Trophoblast cell (in vitro differentiated cells and primary cell): ENCODE results near the gene TBK1.

Source experiments
- DNase-seq, 2 donors: peaks; one replicate each; pipeline ENCODE4 v3.0.0-alpha.2; 2016
- H2AFZ ChIP-seq: 2 replicates; pipeline ENCODE4 v1.6.1; 2013; ENCODE audit warnings: low read length, moderate library complexity, mild to moderate bottlenecking; ENCODE audit not compliant: insufficient read depth, poor library complexity
- H2AK5ac ChIP-seq: 2 replicates; pipeline ENCODE4 v1.6.1; 2013; ENCODE audit warnings: mild to moderate bottlenecking, low read length
- H2BK120ac ChIP-seq: 2 replicates; pipeline ENCODE4 v1.6.1; 2013; ENCODE audit warnings: low read length, mild to moderate bottlenecking, moderate library complexity; ENCODE audit not compliant: insufficient read depth, poor library complexity
- H2BK12ac ChIP-seq: 2 replicates; pipeline ENCODE4 v1.6.1; 2013; ENCODE audit warnings: mild to moderate bottlenecking, low read length, moderate library complexity
- H2BK5ac ChIP-seq: 2 replicates; pipeline ENCODE4 v1.6.1; 2013; ENCODE audit warnings: low read length, low read depth, moderate library complexity, mild to moderate bottlenecking; ENCODE audit not compliant: poor library complexity
- H3K14ac ChIP-seq: 2 replicates; pipeline ENCODE4 v1.6.1; 2013; ENCODE audit warnings: mild to moderate bottlenecking, low read length
- H3K18ac ChIP-seq: 2 replicates; pipeline ENCODE4 v1.6.1; 2013; ENCODE audit warnings: mild to moderate bottlenecking, low read length
- H3K23ac ChIP-seq: 2 replicates; pipeline ENCODE4 v1.6.1; 2013; ENCODE audit warnings: low read length
- H3K27ac ChIP-seq: 2 replicates; pipeline ENCODE4 v1.5.1; 2013; ENCODE audit warnings: low read depth, mild to moderate bottlenecking, inconsistent platforms, low read length, moderate library complexity
- H3K27me3 ChIP-seq: 2 replicates; pipeline ENCODE4 v1.6.1; 2013; ENCODE audit warnings: inconsistent platforms, mild to moderate bottlenecking, low read length, moderate library complexity; ENCODE audit not compliant: insufficient read depth
- H3K36me3 ChIP-seq, 2 experiments: 1 replicate in 1 of 2; 2 replicates in 1 of 2; pipeline ENCODE4 v1.6.1; 2013; ENCODE audit warnings: low read length in 2 of 2, mild to moderate bottlenecking in 2 of 2, moderate library complexity in 1 of 2; ENCODE audit not compliant: insufficient read depth in 2 of 2, control insufficient read depth in 1 of 2
- H3K4ac ChIP-seq: 2 replicates; pipeline ENCODE4 v1.6.1; 2013; ENCODE audit warnings: low read depth, mild to moderate bottlenecking, low read length, moderate library complexity
- H3K4me1 ChIP-seq, 2 experiments: 1 replicate in 1 of 2; 2 replicates in 1 of 2; pipeline ENCODE4 v1.6.1; 2013; ENCODE audit warnings: low read length in 2 of 2, mild to moderate bottlenecking in 2 of 2, moderate library complexity in 1 of 2; ENCODE audit not compliant: insufficient read depth in 2 of 2, control insufficient read depth in 1 of 2
- H3K4me2 ChIP-seq: 2 replicates; pipeline ENCODE4 v1.6.1; 2013; ENCODE audit warnings: inconsistent platforms, mild to moderate bottlenecking, low read length, moderate library complexity
- H3K4me3 ChIP-seq: 2 replicates; pipeline ENCODE4 v1.5.1; 2013; ENCODE audit warnings: mild to moderate bottlenecking, low read depth, low read length, inconsistent platforms
- H3K79me1 ChIP-seq: one replicate; pipeline ENCODE4 v1.6.1; 2013; ENCODE audit warnings: low read length
- H3K79me2 ChIP-seq: 2 replicates; pipeline ENCODE4 v1.6.1; 2013; ENCODE audit warnings: low read length, mild to moderate bottlenecking; ENCODE audit not compliant: control insufficient read depth, insufficient read depth, poor library complexity
- H3K9ac ChIP-seq: 2 replicates; pipeline ENCODE4 v1.6.1; 2013; ENCODE audit warnings: mild to moderate bottlenecking, low read length
- H3K9me3 ChIP-seq: 2 replicates; pipeline ENCODE4 v1.6.1; 2013; ENCODE audit warnings: low read depth, mild to moderate bottlenecking, control low read depth, inconsistent platforms, low read length; ENCODE audit not compliant: insufficient read depth
- H4K12ac ChIP-seq: 2 replicates; pipeline ENCODE4 v1.6.1; 2013; ENCODE audit warnings: low read depth, mild to moderate bottlenecking, low read length, moderate library complexity
- H4K8ac ChIP-seq: 2 replicates; pipeline ENCODE4 v1.6.1; 2013; ENCODE audit warnings: low read depth, mild to moderate bottlenecking, low read length, moderate library complexity
- H4K91ac ChIP-seq: one replicate; pipeline ENCODE4 v1.6.1; 2013; ENCODE audit warnings: low read depth, mild to moderate bottlenecking, low read length, moderate library complexity
- WGBS: extraction: QIAGEN DNeasy Blood & Tissue Kit; methylation state at CpG from one replicate; pipeline ENCODE4 v1.1.7; 2013; ENCODE audit warnings: missing lambda C conversion rate; ENCODE audit not compliant: insufficient read length, insufficient coverage; ENCODE audit errors: extremely low coverage; 5-methylcytosine and 5-hydroxymethylcytosine counted together

Gene TBK1

GRCh38 chr12:64470495-64470894 is 18.6 kb downstream of the TBK1 start:
- H3K18ac ChIP-seq: no peak overlapping the region
- no peaks in the 10 kb centered on the region for H3K79me1 ChIP-seq
- H3K36me3 ChIP-seq: peaks cover 19 to 34% of the 10 kb centered on the region in 2 experiments
- no peak overlapping the region for H4K91ac ChIP-seq
- no peak overlapping the region for H2BK120ac ChIP-seq
- no peak overlapping the region for H4K8ac ChIP-seq
- H3K79me2 ChIP-seq: no peaks in the 10 kb centered on the region
- no peak overlapping the region for H3K23ac ChIP-seq
- H4K12ac ChIP-seq: no peak overlapping the region
- H2BK12ac ChIP-seq: no peak overlapping the region
- H2BK5ac ChIP-seq: no peak overlapping the region
- H3K4me1 ChIP-seq: peaks cover 0 to 2% of the 10 kb centered on the region in 2 experiments
- DNase-seq: no peak
- no peak overlapping the region for H3K14ac ChIP-seq
- no CpG with 5 or more reads among the region's 2 CpGs for WGBS
- no peak overlapping the region for H3K27ac ChIP-seq
- no peak overlapping the region for H3K4me3 ChIP-seq
- H3K4me2 ChIP-seq: no peak overlapping the region
- H3K4ac ChIP-seq: no peak overlapping the region
- peaks cover 2% of the 10 kb centered on the region for H3K9me3 ChIP-seq
- no peaks in the 10 kb centered on the region for H3K27me3 ChIP-seq
- H2AK5ac ChIP-seq: no peak overlapping the region
- H2AFZ ChIP-seq: no peak overlapping the region
- no peak overlapping the region for H3K9ac ChIP-seq

- no peak overlapping the region for H3K9ac ChIP-seq
- no peaks in the 10 kb centered on the region for H3K27me3 ChIP-seq
- H2BK120ac ChIP-seq: no peak overlapping the region
- H3K79me2 ChIP-seq: no peaks in the 10 kb centered on the region
- no peak for DNase-seq
- H3K14ac ChIP-seq: no peak overlapping the region
- no peaks in the 10 kb centered on the region for H3K79me1 ChIP-seq
- H4K91ac ChIP-seq: no peak overlapping the region
- H2BK12ac ChIP-seq: no peak overlapping the region
- no peak overlapping the region for H3K4me2 ChIP-seq
- H3K23ac ChIP-seq: no peak overlapping the region
- H3K4ac ChIP-seq: no peak overlapping the region
- H3K18ac ChIP-seq: no peak overlapping the region
- H3K9me3 ChIP-seq: peaks cover 2% of the 10 kb centered on the region
- H3K27ac ChIP-seq: no peak overlapping the region
- H3K36me3 ChIP-seq: peaks cover 17 to 33% of the 10 kb centered on the region in 2 experiments
- no peak overlapping the region for H3K4me3 ChIP-seq
- H2BK5ac ChIP-seq: no peak overlapping the region
- H4K8ac ChIP-seq: no peak overlapping the region
- no peak overlapping the region for H2AK5ac ChIP-seq
- no CpG with 5 or more reads among the region's 2 CpGs for WGBS
- no peak overlapping the region for H4K12ac ChIP-seq
- H2AFZ ChIP-seq: no peak overlapping the region
- no peaks in the 10 kb centered on the region for H3K4me1 ChIP-seq
Measured at GRCh38 chr12:64473176-64473575, 21.3 kb downstream of the TBK1 start.

- Histone ChIP-seq H3K27me3 (no peaks in the 10 kb centered on the region), H4K91ac (no peak overlapping the region), H2BK12ac (no peak overlapping the region), H3K4me2 (no peak overlapping the region), H3K79me2 (no peaks in the 10 kb centered on the region), H3K4me1 (no peaks in the 10 kb centered on the region), H4K8ac (no peak overlapping the region), H3K9ac (no peak overlapping the region), H3K36me3 (peaks cover 11 to 26% of the 10 kb centered on the region in 2 experiments), H3K27ac (no peak overlapping the region), H3K18ac (no peak overlapping the region), H3K4me3 (no peak overlapping the region), H3K9me3 (peaks cover 2% of the 10 kb centered on the region), H2BK120ac (no peak overlapping the region), H3K4ac (no peak overlapping the region), H3K23ac (no peak overlapping the region), H3K79me1 (no peaks in the 10 kb centered on the region), H4K12ac (no peak overlapping the region), H2BK5ac (no peak overlapping the region), H2AK5ac (no peak overlapping the region), H3K14ac (no peak overlapping the region), H2AFZ (no peak overlapping the region)
- WGBS: no CpG with 5 or more reads among the region's 4 CpGs
- DNase-seq: no peak
Measured at GRCh38 chr12:64475518-64475917, 23.6 kb downstream of the TBK1 start.

GRCh38 chr12:64476844-64477243 is 24.9 kb downstream of the TBK1 start:
- Histone ChIP-seq H3K14ac (no peak overlapping the region), H3K4ac (no peak overlapping the region), H2BK5ac (no peak overlapping the region), H3K9me3 (peaks cover 2% of the 10 kb centered on the region), H3K27ac (no peak overlapping the region), H3K79me1 (no peaks in the 10 kb centered on the region), H3K18ac (no peak overlapping the region), H2AK5ac (no peak overlapping the region), H3K9ac (no peak overlapping the region), H3K79me2 (no peaks in the 10 kb centered on the region), H3K4me1 (no peaks in the 10 kb centered on the region), H3K23ac (no peak overlapping the region), H4K91ac (no peak overlapping the region), H2BK12ac (no peak overlapping the region), H3K4me2 (no peak overlapping the region), H2AFZ (no peak overlapping the region), H3K27me3 (no peaks in the 10 kb centered on the region), H3K4me3 (no peak overlapping the region), H2BK120ac (no peak overlapping the region), H4K12ac (no peak overlapping the region), H4K8ac (no peak overlapping the region), H3K36me3 (peaks cover 9 to 21% of the 10 kb centered on the region in 2 experiments)
- WGBS: no CpG with 5 or more reads among the region's 2 CpGs
- DNase-seq: no peak
